HPDE6-E6E7 (cell line): Measurements from ENCODE around the gene CHST11.

Source experiments
- DNase-seq: peaks from one replicate; pipeline ENCODE4 v3.0.0; 2011; ENCODE audit warnings: missing footprints; ENCODE audit errors: extremely low spot score

CHST11 gene

GRCh38 chr12:104456417-104456949, at the start of gene CHST11:
TSS of gene CHST11 (plus strand) at chr12:104456948.
- peak; percentile 76 for DNase-seq

DNA sequence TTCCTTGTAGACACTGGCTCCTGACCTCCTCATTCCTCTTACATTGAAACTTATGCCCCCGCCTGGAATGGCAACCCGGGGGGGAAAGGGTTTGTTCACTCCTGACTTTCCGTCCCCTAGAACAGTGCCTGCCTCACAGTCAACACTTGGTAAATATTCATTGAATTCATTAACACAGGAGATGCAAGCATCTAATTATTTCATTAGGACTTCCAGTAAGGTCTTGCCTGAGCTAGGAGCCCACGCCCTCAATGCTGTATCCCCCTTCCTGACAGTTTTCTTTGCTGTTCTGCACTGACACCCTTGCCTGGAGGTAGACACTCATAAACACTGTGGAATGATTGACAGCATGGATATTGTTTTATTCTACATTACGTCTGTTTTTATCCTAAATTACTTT, 49.3 kb upstream of the CHST11 start:
- no peak for DNase-seq

GRCh38 chr12:104407922-104408321, 48.8 kb upstream of the CHST11 start:
- DNase-seq: no peak

DNA sequence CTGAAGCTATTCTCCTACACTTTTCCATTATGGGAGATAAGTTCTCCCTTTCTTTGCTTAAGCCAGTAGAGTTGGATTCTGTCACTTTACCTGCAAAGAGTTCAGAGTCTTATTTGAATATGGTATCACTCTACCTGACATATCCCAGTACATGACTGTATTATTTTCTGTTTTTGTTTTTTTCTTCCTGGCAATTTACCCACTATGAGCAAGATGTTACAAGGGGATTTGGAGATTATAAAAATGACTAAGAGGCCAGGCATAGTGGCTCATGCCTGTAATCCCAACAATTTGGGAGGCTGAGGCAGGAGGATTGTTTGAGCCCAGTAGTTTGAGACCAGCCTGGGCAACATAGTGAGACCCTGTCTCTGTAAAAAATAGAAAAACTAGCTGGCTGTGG, 46.4 kb upstream of the CHST11 start:
- no peak for DNase-seq

GRCh38 chr12:104410786-104411185, 46.0 kb upstream of the CHST11 start:
- DNase-seq: no peak

- DNase-seq: peak; percentile 32
These were observed 44.7 kb upstream of the CHST11 start for GRCh38 chr12:104411826-104412641.

GRCh38 chr12:104412681-104413080, 44.1 kb upstream of the CHST11 start:
- no peak for DNase-seq

DNA sequence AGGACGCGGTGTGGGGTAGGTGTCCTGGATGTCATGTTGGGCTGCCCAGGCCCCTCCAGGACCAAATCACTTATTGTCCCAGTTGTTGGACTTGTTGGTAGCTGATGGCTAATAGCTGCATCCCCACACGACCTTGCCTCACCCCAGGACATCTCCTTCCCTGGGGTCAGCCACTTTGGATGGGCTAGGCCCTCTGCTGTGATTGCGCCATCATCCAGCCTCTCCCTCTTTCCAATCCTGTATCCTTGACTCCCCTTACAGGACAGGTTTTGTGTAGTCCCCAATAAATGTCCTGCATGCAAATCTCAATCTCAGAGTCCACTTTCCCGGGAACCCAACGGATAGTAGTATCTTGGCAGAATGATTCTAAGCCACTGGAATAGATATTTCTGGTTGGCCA, 43.4 kb upstream of the CHST11 start:
- no peak for DNase-seq

GRCh38 chr12:104414581-104415341, 42.0 kb upstream of the CHST11 start:
- peak; percentile 26 for DNase-seq

GRCh38 chr12:104415342-104415980, 41.3 kb upstream of the CHST11 start:
- DNase-seq: no peak

GRCh38 chr12:104416136-104416535, 40.6 kb upstream of the CHST11 start:
- DNase-seq: no peak

DNA sequence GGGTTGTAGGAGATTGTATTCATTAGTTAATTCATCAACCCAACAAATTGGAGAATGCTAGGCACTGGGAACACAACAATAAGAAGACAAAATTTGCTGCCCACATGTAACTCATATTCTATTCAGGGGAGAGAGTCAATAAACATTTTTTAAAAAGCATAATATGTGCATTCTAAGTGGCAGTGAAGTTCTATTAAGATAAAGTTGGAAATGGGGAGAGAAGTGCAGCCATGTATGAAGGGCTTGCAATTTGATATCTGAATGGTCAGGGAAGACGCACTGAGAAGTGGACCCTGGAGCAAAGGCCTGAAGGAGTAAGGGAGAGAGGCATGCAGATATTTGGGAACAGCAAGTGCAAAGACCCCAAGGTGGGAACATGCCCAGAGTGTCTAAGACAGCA, 40.2 kb upstream of the CHST11 start:
- no peak for DNase-seq

- DNase-seq: no peak
These were observed 37.0 kb upstream of the CHST11 start for GRCh38 chr12:104419717-104420116.

- DNase-seq: no peak
These were observed 35.9 kb upstream of the CHST11 start for GRCh38 chr12:104420868-104421267.

DNA sequence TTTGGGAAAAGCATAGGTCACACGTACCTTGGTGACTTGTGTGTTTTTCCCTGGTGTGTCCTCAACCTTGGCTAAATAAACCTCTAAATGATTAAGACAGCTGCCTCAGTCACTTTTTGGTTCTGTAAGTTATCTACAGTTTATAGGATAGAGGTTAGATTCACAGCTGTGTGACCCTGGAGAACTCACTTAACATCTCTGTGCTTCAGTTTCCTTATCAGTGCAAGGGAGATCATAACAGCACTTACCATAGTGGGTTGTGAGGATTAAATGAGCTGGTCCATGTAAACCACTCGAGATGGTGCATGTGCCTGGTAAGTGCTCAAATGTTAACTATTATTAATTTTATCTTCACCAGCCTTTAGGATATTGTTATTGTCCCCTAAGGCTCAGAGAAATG, 35.4 kb upstream of the CHST11 start:
- no peak for DNase-seq

DNA sequence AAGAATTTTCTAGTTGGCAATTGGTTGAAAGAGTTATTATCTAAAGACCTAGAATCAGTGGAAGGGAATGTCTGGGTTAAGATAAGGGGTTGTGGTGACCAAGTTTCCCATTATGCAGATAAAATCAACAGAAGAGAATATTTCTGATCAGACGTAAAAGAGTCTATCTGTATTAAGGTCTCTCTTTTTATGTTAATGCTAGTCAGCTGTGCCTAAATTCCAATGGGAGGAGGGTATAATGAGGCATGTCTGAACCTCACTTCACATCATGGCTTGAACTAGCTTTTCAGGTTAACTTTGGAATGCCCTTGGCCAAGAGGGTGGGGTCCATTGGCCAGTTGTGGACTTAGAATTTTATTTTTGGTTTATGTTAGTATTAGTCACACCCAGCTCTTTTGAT, 34.3 kb upstream of the CHST11 start:
- DNase-seq: no peak

DNA sequence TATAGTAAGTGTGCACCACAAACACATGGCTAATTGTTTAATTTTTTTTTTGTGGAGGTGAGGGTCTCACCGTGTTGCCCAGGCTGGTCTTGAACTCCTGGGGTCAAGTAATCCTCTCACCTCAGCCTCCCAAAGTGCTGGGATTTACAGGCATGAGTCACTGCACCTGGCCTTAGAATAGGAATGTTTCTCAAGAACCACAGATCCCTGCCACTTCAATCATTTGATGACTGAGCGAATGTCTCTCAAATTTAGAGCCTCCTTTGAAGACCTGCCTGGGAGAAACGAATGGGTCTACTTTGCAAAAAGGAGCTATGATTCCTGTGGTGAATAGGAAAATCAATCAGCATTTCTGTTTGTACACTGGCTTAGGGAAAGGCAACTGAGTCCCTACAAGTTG, 33.5 kb upstream of the CHST11 start:
- no peak for DNase-seq

GRCh38 chr12:104423809-104424208, 32.9 kb upstream of the CHST11 start:
- DNase-seq: no peak

- DNase-seq: no peak
These were observed 31.8 kb upstream of the CHST11 start for GRCh38 chr12:104424955-104425354.

- no peak for DNase-seq
These were observed 31.1 kb upstream of the CHST11 start for GRCh38 chr12:104425614-104426013.

DNA sequence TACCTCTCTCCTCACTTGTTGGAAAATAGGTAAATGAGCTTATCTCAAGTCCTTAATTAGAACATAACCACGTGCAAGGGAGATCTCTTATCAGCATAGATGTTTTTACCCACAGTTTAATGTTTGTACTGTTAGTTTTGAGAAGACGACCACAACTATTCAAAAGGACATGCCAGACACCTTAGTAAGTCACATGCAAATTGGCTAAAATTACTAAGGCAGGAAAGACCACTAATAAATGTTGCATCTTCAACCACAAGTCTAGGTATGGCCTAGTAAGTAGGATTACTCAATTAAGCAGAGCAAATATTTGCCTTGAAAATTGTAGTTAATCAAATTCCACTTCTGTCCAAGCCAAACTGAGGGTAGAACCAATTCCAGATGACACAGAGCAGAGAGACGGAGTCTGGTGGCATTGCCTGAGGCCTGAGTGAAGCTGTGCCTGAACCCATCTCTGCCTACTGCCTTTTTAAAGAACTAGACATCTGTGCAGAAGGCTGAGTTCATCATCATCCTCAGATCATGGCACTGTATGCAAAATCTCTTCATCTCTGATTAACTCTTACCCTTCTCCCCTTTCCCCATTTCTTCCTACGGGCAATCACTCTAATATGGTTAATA, 29.7 kb upstream of the CHST11 start:
- no peak for DNase-seq

GRCh38 chr12:104427547-104427938, 29.2 kb upstream of the CHST11 start:
- no peak for DNase-seq
